ENCODE measurements around the gene NLRP4.

Gene NLRP4

GRCh38 chr19:55838906-55839305, 2.6 kb downstream of the NLRP4 start (continued):
- TF ChIP-seq, protein P1, sequence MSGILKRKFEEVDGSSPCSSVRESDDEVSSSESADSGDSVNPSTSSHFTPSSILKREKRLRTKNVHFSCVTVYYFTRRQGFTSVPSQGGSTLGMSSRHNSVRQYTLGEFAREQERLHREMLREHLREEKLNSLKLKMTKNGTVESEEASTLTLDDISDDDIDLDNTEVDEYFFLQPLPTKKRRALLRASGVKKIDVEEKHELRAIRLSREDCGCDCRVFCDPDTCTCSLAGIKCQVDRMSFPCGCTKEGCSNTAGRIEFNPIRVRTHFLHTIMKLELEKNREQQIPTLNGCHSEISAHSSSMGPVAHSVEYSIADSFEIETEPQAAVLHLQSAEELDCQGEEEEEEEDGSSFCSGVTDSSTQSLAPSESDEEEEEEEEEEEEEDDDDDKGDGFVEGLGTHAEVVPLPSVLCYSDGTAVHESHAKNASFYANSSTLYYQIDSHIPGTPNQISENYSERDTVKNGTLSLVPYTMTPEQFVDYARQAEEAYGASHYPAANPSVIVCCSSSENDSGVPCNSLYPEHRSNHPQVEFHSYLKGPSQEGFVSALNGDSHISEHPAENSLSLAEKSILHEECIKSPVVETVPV (CRISPR knock-in tag; IDR thresholded peaks at IDR 0.05) = no peak
- TF ChIP-seq ZC3H10 (CRISPR knock-in tag; IDR thresholded peaks at IDR 0.05) = no peak

GRCh38 chr19:55855160-55855559, 18.8 kb downstream of the NLRP4 start:
- ATAC-seq = no peak
- TF ChIP-seq ZC3H10 (CRISPR knock-in tag; IDR thresholded peaks at IDR 0.05) (no peak), PATZ1 (CRISPR knock-in tag; IDR thresholded peaks at IDR 0.05; ENCODE audit: borderline replicate concordance) (no peak), ZNF8 (CRISPR knock-in tag; IDR thresholded peaks at IDR 0.05) (no peak), SNAI2 (CRISPR knock-in tag; IDR thresholded peaks at IDR 0.05) (no peak), BACH2 (CRISPR knock-in tag; IDR thresholded peaks at IDR 0.05; ENCODE audit: borderline replicate concordance) (no peak), OSR1 (CRISPR knock-in tag; IDR thresholded peaks at IDR 0.05) (no peak), ZNF565 (CRISPR knock-in tag; conservative IDR thresholded peaks at IDR 0.05; ENCODE audit: low read depth) (no peak), GLIS3 (CRISPR knock-in tag; IDR thresholded peaks at IDR 0.05) (no peak), POU6F1 (CRISPR knock-in tag; IDR thresholded peaks at IDR 0.05; ENCODE audit: borderline replicate concordance, low read depth) (no peak), ESRRG (CRISPR knock-in tag; IDR thresholded peaks at IDR 0.05) (no peak), TOX (CRISPR knock-in tag; IDR thresholded peaks at IDR 0.05; ENCODE audit: borderline replicate concordance) (no peak), ZNF70 (CRISPR knock-in tag; IDR thresholded peaks at IDR 0.05) (no peak), PPARA (CRISPR knock-in tag; IDR thresholded peaks at IDR 0.05; ENCODE audit: borderline replicate concordance) (no peak), ISL1 (CRISPR knock-in tag; IDR thresholded peaks at IDR 0.05) (no peak)
- TF ChIP-seq, protein P2, sequence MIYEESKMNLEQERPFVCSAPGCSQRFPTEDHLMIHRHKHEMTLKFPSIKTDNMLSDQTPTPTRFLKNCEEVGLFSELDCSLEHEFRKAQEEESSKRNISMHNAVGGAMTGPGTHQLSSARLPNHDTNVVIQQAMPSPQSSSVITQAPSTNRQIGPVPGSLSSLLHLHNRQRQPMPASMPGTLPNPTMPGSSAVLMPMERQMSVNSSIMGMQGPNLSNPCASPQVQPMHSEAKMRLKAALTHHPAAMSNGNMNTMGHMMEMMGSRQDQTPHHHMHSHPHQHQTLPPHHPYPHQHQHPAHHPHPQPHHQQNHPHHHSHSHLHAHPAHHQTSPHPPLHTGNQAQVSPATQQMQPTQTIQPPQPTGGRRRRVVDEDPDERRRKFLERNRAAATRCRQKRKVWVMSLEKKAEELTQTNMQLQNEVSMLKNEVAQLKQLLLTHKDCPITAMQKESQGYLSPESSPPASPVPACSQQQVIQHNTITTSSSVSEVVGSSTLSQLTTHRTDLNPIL (CRISPR knock-in tag; IDR thresholded peaks at IDR 0.05; ENCODE audit: low read depth) = no peak
- TF ChIP-seq, protein P3, sequence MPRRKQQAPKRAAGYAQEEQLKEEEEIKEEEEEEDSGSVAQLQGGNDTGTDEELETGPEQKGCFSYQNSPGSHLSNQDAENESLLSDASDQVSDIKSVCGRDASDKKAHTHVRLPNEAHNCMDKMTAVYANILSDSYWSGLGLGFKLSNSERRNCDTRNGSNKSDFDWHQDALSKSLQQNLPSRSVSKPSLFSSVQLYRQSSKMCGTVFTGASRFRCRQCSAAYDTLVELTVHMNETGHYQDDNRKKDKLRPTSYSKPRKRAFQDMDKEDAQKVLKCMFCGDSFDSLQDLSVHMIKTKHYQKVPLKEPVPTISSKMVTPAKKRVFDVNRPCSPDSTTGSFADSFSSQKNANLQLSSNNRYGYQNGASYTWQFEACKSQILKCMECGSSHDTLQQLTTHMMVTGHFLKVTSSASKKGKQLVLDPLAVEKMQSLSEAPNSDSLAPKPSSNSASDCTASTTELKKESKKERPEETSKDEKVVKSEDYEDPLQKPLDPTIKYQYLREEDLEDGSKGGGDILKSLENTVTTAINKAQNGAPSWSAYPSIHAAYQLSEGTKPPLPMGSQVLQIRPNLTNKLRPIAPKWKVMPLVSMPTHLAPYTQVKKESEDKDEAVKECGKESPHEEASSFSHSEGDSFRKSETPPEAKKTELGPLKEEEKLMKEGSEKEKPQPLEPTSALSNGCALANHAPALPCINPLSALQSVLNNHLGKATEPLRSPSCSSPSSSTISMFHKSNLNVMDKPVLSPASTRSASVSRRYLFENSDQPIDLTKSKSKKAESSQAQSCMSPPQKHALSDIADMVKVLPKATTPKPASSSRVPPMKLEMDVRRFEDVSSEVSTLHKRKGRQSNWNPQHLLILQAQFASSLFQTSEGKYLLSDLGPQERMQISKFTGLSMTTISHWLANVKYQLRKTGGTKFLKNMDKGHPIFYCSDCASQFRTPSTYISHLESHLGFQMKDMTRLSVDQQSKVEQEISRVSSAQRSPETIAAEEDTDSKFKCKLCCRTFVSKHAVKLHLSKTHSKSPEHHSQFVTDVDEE (CRISPR knock-in tag; IDR thresholded peaks at IDR 0.05) = no peak

GRCh38 chr19:55857149-55857548, 20.8 kb downstream of the NLRP4 start:
- TF ChIP-seq ZFP30 (CRISPR knock-in tag; IDR thresholded peaks at IDR 0.05) (no peak), RARB (CRISPR knock-in tag; IDR thresholded peaks at IDR 0.05) (no peak), ARNTL (CRISPR knock-in tag; IDR thresholded peaks at IDR 0.05; ENCODE audit: borderline replicate concordance, low read depth) (no peak), ZNF565 (CRISPR knock-in tag; conservative IDR thresholded peaks at IDR 0.05; ENCODE audit: low read depth) (no peak), TCF4 (CRISPR knock-in tag; IDR thresholded peaks at IDR 0.05; ENCODE audit: borderline replicate concordance) (no peak), ZC3H10 (CRISPR knock-in tag; IDR thresholded peaks at IDR 0.05) (no peak)
- TF ChIP-seq, protein P3 (CRISPR knock-in tag; IDR thresholded peaks at IDR 0.05) = no peak
- TF ChIP-seq, protein P2 (CRISPR knock-in tag; IDR thresholded peaks at IDR 0.05; ENCODE audit: low read depth) = no peak
- no peak for ATAC-seq

Measured in SK-N-SH treated with all-trans-retinoic acid at 6 μM for 48 hours (cell line).